GM12878 (cell line): ENCODE measurements around the gene TTLL10. TPM values are rescaled to one million over a fixed set of nuclear protein-coding genes. Genes with fewer than 3 reads are reported as not detected.

Experiments
- ATAC-seq: fragments of 200-7000 bp; cut with Tn5 transposase; 3 replicates; pipeline ENCODE4 v1.9.1; 2020; ENCODE audit warnings: mild to moderate bottlenecking, moderate library complexity
- BruUV-seq: library from RNA; stranded (reverse); fragments of 400-500 nt; replicated peaks from 2 replicates; lab custom pipeline; 2021; lab: Mats Ljungman, UMichigan
- CTCF ChIA-PET: fragments of 300-600 bp; sonication (Branson Sonifier 250); formaldehyde crosslinking; extraction: SDS; loops from one replicate; lab custom pipeline; 2021; ENCODE audit warnings: inconsistent platforms; lab: Yijun Ruan, JAX
- POLR2A ChIA-PET: fragments of 350-600 bp; formaldehyde crosslinking; extraction: SDS; loops from one replicate; lab custom pipeline; 2021; ENCODE audit warnings: inconsistent platforms; lab: Charles Lee
- RAD21 ChIA-PET: fragments of 300-600 bp; sonication (Branson Sonifier 250); formaldehyde crosslinking; loops from one replicate; lab custom pipeline; 2023; ENCODE audit warnings: antibody characterized with exemption; ENCODE audit not compliant: unreplicated experiment; lab: Charles Lee
- SMC1A ChIA-PET: fragments of 300-600 bp; sonication (Branson Sonifier 250); formaldehyde crosslinking; loops from one replicate; lab custom pipeline; 2023; ENCODE audit not compliant: unreplicated experiment, uncharacterized antibody; lab: Charles Lee
- DNase-seq: peaks from one replicate; pipeline ENCODE4 v3.0.0-alpha.2; 2011; ENCODE audit warnings: low read depth, low spot score
- FAIRE-seq: peaks from 3 replicates; lab custom pipeline; 2011; peaks lifted over from hg19 to GRCh38; lab: Jason Lieb, UNC
- H2AFZ ChIP-seq: 2 replicates; pipeline ENCODE4 v1.6.0; 2011; ENCODE audit warnings: low read depth, low read length, control low read depth; ENCODE audit not compliant: control insufficient read depth
- H3K27ac ChIP-seq: 2 replicates; pipeline ENCODE4 v1.5.1; 2011; ENCODE audit warnings: control low read depth; ENCODE audit not compliant: control insufficient read depth, insufficient read depth
- H3K27me3 ChIP-seq, 2 experiments: replicated peaks in 1 of 2; 2 replicates each; pipeline versions ENCODE4 v1.6.0 to v1.6.1; 2011; ENCODE audit warnings: low read length in 1 of 2; ENCODE audit not compliant: control insufficient read depth in 2 of 2, insufficient read depth in 2 of 2
- H3K36me3 ChIP-seq, 2 experiments: 2 replicates each; pipeline ENCODE4 v1.5.1; 2011; ENCODE audit warnings: low read length in 1 of 2; ENCODE audit not compliant: control insufficient read depth in 2 of 2, insufficient read depth in 2 of 2
- H3K4me1 ChIP-seq: 2 replicates; pipeline ENCODE4 v1.6.1; 2011; ENCODE audit warnings: mild to moderate bottlenecking, low read length, moderate library complexity, mixed read lengths; ENCODE audit not compliant: control insufficient read depth, insufficient read depth
- H3K4me2 ChIP-seq: 2 replicates; pipeline ENCODE4 v1.6.0; 2011; ENCODE audit warnings: control low read depth; ENCODE audit not compliant: control insufficient read depth, insufficient read depth
- H3K4me3 ChIP-seq: fragments of 200-600 bp; sonication (generic); 2 replicates; pipeline ENCODE4 v1.5.1; 2016
- H3K79me2 ChIP-seq: 2 replicates; pipeline ENCODE4 v1.6.0; 2011; ENCODE audit warnings: low read length; ENCODE audit not compliant: control insufficient read depth, insufficient read depth
- H3K9ac ChIP-seq: 2 replicates; pipeline ENCODE4 v1.8.0; 2011; ENCODE audit warnings: low read length, control low read depth, mixed read lengths; ENCODE audit not compliant: control insufficient read depth, insufficient read depth
- H3K9me3 ChIP-seq: replicated peaks from 3 replicates; pipeline ENCODE4 v1.5.1; 2011; ENCODE audit warnings: mild to moderate bottlenecking, low read length; ENCODE audit not compliant: control insufficient read depth, insufficient read depth
- H4K20me1 ChIP-seq: 2 replicates; pipeline ENCODE4 v1.6.0; 2011; ENCODE audit not compliant: control insufficient read depth, insufficient read depth
- BMI1 ChIP-seq: fragments of 450-650 bp; IDR thresholded peaks from 2 replicates; pipeline ENCODE4 v1.6.1; 2016; ENCODE audit warnings: mild to moderate bottlenecking, moderate library complexity, borderline replicate concordance
- GABPA ChIP-seq: IDR thresholded peaks from 2 replicates; pipeline ENCODE4 v1.6.1; 2014; ENCODE audit warnings: antibody characterized with exemption, low read depth, mild to moderate bottlenecking, inconsistent platforms
- MYC ChIP-seq: IDR thresholded peaks from 2 replicates; pipeline ENCODE4 v1.6.1; 2011; ENCODE audit warnings: mild to moderate bottlenecking, low read length, moderate library complexity, inconsistent platforms; ENCODE audit not compliant: insufficient read depth, insufficient replicate concordance, insufficient read length, severe bottlenecking
- RB1 ChIP-seq: fragments of 450-650 bp; formaldehyde crosslinking; IDR thresholded peaks from 2 replicates; pipeline ENCODE4 v1.6.1; 2017; ENCODE audit warnings: mild to moderate bottlenecking, borderline replicate concordance
- SIX5 ChIP-seq: IDR thresholded peaks from 2 replicates; pipeline ENCODE4 v1.6.1; 2011; ENCODE audit warnings: mild to moderate bottlenecking, low read depth, low read length, moderate library complexity; ENCODE audit not compliant: severe bottlenecking
- SKIL ChIP-seq: fragments of 450-650 bp; IDR thresholded peaks from 2 replicates; pipeline ENCODE4 v1.6.1; 2017; ENCODE audit warnings: mild to moderate bottlenecking, low read depth, inconsistent platforms; ENCODE audit not compliant: poor library complexity, severe bottlenecking
- STAT3 ChIP-seq: IDR thresholded peaks from 2 replicates; pipeline ENCODE4 v1.6.1; 2011; ENCODE audit warnings: low read depth, low read length, improper control_type of control experiment
- TAF1 ChIP-seq: IDR thresholded peaks from 2 replicates; pipeline ENCODE4 v1.6.1; 2011; ENCODE audit warnings: mild to moderate bottlenecking, low read depth, low read length, borderline replicate concordance
- WRNIP1 ChIP-seq: IDR thresholded peaks from 2 replicates; pipeline ENCODE4 v1.6.1; 2011; ENCODE audit warnings: low read depth, low read length, improper control_type of control experiment, borderline replicate concordance
- ZBED1 ChIP-seq: IDR thresholded peaks from 2 replicates; pipeline ENCODE4 v1.6.1; 2016; ENCODE audit warnings: borderline replicate concordance
- ZNF274 ChIP-seq: IDR thresholded peaks from one replicate; pipeline ENCODE4 v1.8.0; 2011; ENCODE audit not compliant: insufficient read length, insufficient read depth
- WGBS: methylation state at CpG from one replicate; pipeline ENCODE4 v1.1.6; 2016; ENCODE audit warnings: low lambda C conversion rate; ENCODE audit not compliant: insufficient replicate concordance, insufficient coverage; ENCODE audit errors: missing lambda C conversion rate; 5-methylcytosine and 5-hydroxymethylcytosine counted together
- in situ Hi-C: fragments of 300-500 bp; cut with MboI; formaldehyde crosslinking; loops from 9 replicates; pipeline ENCODE4 v1.14.3; 2018; ENCODE audit warnings: mixed read lengths
- intact Hi-C: fragments of 100-400 bp; cut with micrococcal nuclease; formaldehyde crosslinking; loops from one replicate; pipeline ENCODE4 v1.14.2; 2022; ENCODE audit not compliant: unreplicated experiment
- polyA plus RNA-seq, 11 experiments: library from polyadenylated mRNA; depleted of rRNA in 4 of 11; unstranded in 6 of 11; stranded (reverse) in 5 of 11; fragments of >200 nt; fragmentation: Nextera tagmentation in 4 of 11; fragmentation: Illumina TruSeq in 1 of 11; extraction: Ambion mirVana in 4 of 11; extraction: Trizol in 1 of 11; gene quantifications; 1 replicate in 1 of 11; 2 replicates in 10 of 11; pipeline versions ENCODE4 v1.2.1 to v1.2.3, GENCODE V29; 2011 to 2016; ENCODE audit warnings: inconsistent platforms in 2 of 11, missing spikeins in 2 of 11, low read depth in 1 of 11
- total RNA-seq, 4 experiments: library from RNA; depleted of rRNA in 3 of 4; stranded (reverse); fragments of >200 nt in 3 of 4; fragmentation: Illumina TruSeq in 1 of 4; extraction: Trizol in 1 of 4; gene quantifications; 2 replicates each; pipeline versions ENCODE4 v1.2.1 to v1.2.3, GENCODE V29; 2013 to 2021

The TTLL10 gene
- total and polyA plus RNA-seq, 10 of the 15 experiments (the other 5 are each of a cell fraction or from before 2014, with no cell fraction given): not detected

- no peak overlapping the region for H2AFZ ChIP-seq
- ChIA-PET CTCF (interaction anchor here (0.8 to 2.0 kb wide), 2 partner anchors 51 to 53 kb away, joined by 3 to 5 read pairs; no protein-coding TSS in a partner anchor), POLR2A (interaction anchor here (2.2 kb wide), 1 partner anchor 40 kb away, joined by 7 read pairs; the partner anchor contains the start of gene TNFRSF4), SMC1A (no interaction called here), RAD21 (interaction anchor here (0.9 to 1.2 kb wide), 2 partner anchors 51 kb away, joined by 3 read pairs; no protein-coding TSS in a partner anchor)
- H4K20me1 ChIP-seq: no peaks in the 10 kb centered on the region
- H3K79me2 ChIP-seq: no peaks in the 10 kb centered on the region
- no peaks in the 10 kb centered on the region; the same call in 2 of the 3 replicates for H3K9me3 ChIP-seq
- no peaks in the 10 kb centered on the region for H3K36me3 ChIP-seq
- intact Hi-C loops: no loop called here
- FAIRE-seq: no peak
- WGBS: 12% methylated on average over 32 of the region's 32 CpGs
- H3K27me3 ChIP-seq: peaks cover 0 to 3% of the 10 kb centered on the region in 2 experiments; a peak in 3 of 4 replicates
- peaks cover 24% of the 10 kb centered on the region for H3K4me1 ChIP-seq
- no peak overlapping the region for H3K4me2 ChIP-seq
- H3K9ac ChIP-seq: no peak overlapping the region
- no TSS peak for BruUV-seq
- H3K27ac ChIP-seq: no peak overlapping the region
- in situ Hi-C loops: no loop called here
- no peak overlapping the region for H3K4me3 ChIP-seq
- DNase-seq: no peak
- TF ChIP-seq ZBED1 (no peak), ZNF274 (no peak), MYC (no peak), STAT3 (no peak), SIX5 (no peak), RB1 (no peak), TAF1 (no peak), WRNIP1 (no peak), GABPA (no peak), SKIL (no peak), BMI1 (no peak)
- ATAC-seq: no peak
Observed at GRCh38 chr1:1173061-1173792, 453 bp upstream of the TTLL10 start.
